Measurements from ENCODE around the gene CBLN3.
A peak's percentile ranks its signal among the peaks of the same experiment; 100 is the strongest.

Gene CBLN3

GRCh38 chr14:24438223-24439097 is 9.0 kb upstream of the CBLN3 start:
- no peak for DNase-seq

DNA sequence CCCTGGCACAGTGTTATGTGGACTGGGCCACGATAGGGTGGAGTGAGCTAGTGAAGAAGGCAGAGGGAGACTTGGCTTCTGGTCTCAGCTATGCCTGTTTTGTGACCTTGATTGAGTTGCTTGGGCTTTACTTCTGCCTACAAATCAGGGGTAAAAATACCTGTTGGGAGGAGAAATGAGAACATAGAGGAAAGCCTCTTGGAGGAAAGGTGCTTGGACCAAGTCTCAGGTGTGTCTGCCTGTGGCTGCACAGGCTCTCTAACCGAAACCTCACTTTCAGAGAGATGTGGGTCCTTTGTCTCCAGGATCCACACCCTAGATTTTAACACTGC is 8.2 kb upstream of the CBLN3 start:
- DNase-seq = no peak

- DNase-seq = no peak
Observed at GRCh38 chr14:24437020-24437735, 7.7 kb upstream of the CBLN3 start.

DNA sequence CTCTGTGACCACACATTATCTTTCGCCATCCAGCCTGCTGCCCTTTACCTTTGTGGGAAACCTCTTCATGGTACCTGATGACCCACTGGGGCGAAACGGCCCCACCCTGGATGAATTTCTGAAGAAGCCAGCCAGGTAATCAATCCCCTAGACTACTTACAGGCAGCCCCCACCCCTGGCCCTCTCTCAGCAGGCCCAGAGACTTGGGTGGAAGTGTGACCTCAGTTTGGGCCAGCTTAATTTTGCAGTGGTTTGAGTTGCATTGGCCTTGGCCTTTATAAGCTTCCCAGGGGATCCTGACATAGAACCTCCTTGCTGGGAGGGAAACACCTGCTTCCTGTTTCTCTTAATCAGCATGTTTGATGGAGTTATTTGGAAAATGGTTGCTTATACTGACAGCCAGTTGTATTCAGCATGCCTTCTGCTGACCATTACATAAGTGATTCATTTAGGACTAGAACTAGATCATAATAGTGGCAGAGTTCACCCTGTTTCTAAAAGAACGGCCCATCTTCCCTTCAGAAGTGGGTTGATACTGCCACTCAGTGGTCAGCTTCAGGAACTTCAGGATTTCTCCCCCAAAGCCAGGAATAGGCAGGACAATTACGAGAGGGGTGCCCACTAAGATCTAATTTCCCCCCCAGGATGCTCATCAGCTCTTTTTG is 7.0 kb upstream of the CBLN3 start:
- peak; percentile 8 for DNase-seq

DNA sequence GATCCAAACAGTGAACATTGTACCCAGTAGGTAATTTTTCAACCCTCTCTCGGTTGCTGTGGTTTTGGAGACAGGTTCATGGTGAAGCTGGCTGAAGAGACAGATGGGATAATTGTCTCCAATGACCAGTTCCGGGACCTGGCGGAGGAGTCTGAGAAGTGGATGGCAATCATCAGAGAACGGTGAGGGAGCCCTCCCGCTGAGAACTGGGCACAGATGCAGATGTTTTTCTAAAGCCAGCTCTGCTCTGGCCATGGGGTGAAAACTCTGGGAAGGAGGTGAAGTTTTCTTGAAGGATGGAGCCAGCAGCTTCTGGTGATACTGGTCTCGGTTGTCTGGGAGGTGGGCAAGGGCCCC is 6.5 kb upstream of the CBLN3 start:
- DNase-seq = no peak

- DNase-seq = no peak
Observed at GRCh38 chr14:24435192-24435810, 5.8 kb upstream of the CBLN3 start.

DNA sequence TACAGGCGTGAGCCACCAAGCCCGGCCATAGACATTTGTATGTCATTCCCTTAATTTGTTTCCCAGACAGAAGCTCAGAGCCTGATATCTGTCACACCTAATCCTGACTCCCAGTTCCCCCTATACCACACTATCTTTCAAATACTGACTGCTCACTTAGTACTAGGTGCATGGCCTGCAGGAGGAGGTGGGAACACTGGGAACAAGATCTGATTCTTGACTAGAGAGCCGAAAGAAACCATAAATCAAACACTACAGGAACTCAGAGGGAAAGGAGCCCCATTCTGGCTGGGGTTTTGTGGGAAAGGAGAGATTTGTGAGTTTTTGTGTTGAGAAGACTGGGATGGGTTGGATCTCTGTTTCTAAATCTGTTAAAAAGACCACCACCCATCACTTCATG is 5.2 kb upstream of the CBLN3 start:
- DNase-seq = no peak

GRCh38 chr14:24434036-24434435 is 4.6 kb upstream of the CBLN3 start:
- DNase-seq = no peak

DNA sequence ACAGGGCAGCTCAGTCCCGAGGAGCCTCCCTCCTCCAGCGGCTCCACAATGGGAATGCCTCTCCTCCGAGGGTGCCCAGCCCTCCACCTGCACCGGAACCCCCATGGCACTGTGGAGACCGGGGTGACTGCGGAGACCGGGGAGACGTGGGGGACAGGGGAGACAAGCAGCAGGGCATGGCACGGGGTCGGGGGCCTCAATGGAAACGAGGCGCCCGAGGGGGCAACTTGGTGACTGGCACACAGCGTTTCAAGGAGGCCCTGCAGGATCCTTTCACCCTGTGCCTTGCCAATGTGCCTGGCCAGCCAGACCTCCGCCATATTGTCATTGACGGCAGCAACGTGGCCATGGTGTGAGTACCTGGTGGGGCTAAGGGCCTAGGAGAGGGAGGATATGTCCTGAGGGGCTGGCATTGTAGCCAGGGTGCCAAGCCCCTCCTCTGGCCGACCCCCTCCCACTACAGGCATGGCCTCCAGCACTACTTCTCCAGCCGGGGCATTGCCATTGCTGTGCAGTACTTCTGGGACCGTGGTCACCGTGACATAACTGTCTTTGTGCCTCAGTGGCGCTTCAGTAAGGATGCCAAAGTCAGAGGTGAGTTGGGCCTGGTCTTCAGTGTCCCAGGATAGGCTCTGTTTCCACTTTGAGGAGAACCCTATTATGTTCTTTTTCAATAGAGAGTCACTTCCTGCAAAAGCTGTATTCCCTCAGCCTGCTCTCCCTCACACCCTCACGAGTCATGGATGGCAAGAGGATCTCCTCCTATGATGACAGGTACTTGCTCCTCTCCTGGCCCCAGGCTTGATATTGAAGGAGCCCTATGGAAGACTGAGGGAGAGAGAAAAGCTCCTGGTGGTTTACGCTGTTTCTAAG is 3.0 kb upstream of the CBLN3 start:
- DNase-seq = no peak

DNA sequence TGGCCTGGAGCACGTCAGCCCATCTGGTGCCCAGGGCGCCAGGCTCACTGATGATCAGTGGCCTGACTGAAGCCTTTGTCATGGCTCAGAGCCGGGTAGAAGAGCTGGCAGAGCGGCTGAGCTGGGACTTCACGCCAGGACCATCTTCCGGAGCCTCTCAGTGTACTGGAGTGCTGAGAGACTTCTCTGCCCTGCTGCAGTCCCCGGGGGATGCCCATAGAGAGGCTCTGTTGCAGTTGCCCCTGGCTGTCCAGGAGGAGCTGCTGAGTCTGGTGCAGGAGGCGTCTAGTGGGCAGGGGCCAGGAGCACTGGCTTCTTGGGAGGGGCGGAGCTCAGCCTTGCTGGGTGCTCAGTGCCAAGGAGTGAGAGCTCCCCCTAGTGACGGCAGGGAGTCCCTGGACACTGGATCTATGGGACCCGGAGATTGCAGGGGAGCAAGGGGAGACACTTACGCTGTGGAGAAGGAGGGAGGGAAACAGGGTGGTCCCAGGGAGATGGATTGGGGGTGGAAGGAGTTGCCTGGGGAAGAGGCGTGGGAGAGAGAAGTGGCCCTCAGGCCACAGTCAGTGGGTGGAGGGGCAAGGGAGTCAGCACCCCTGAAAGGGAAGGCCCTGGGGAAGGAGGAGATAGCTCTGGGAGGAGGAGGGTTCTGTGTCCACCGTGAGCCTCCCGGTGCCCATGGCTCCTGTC is 2.2 kb upstream of the CBLN3 start:
- peak; percentile 89 for DNase-seq

GRCh38 chr14:24430682-24431568 is 1.5 kb upstream of the CBLN3 start:
- DNase-seq = no peak

GRCh38 chr14:24430143-24430681 is 744 bp upstream of the CBLN3 start:
- peak; percentile 86 for DNase-seq

- no peak for DNase-seq
Observed at GRCh38 chr14:24428628-24429394, 657 bp downstream of the CBLN3 start.

DNA sequence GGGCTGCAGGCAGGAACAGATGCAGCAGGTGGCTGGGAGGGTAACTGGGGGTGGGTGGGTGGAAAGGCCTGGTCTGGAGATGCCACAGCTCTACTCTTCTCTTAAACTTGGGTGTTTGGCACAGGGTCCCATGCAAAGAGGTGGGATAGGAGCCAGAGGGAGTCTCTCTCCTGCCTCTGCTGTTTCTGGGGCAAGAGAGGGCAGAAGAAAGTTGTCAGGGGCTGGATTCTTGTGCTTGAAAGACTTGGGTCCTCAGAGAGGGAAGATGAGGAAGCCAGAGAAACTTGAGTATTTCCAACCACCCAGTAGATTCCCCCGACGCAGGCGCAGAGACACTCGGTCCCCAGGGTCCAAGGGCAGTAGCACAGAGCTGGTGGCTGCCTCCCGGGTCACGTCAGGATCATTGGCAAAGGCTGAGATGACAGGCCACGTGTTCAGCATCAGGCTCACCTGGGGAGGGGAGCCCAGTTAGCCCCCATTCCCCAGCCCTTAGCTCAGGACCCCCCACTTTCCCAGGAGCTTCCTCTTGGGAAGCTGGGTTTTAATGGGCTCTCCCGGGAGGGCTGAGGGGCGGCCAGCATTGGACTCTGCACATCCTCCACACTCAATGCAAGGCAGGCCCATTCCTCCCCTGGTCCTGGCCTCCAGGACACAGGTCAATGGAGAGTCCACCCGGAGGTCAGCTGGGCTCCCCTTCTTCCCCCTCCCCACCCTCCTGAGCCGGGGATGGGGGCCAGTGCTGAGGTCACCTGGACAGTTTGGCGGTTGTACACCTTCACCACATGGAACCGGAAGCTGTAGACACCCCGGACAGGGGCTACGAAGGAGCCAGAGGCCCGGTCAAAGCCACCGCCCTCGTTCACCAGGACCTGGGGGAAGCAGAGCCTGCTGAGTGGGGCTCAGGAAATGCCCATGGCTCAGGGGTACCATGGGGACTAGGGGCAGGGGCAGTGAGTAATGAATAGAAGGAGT is 1.6 kb downstream of the CBLN3 start:
- DNase-seq = no peak

DNA sequence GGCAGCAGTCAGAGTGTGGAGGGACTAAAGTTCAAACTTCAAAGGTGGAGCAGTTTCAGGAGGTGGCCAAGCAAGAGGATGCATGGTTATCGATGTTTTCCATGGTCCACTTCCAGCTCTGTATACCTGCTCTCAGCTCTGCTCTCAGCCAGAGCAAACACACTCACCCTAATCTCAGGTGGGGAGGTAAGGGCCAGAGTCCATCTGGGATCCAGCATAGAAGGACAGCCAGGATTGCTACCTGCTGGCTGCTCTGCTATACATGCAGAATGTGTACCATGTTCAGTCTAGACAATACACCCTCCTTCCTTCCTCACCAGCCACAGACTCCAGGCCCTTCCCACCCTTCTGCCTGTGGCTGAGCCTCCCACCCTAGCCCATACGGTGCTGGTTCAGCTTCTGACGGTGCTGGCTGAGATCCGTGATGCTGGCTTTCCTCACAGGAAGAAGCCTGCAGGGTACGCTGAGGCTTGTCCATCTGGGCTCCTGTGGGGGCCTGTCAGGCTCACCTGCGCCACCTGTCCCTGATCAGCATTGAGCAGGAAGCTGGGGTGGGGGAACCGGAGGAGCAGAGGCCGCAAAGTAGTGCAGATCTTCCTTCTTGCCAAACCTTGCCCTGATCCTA is 2.4 kb downstream of the CBLN3 start:
- DNase-seq = no peak

- no peak for DNase-seq
Observed at GRCh38 chr14:24426150-24426911, 3.1 kb downstream of the CBLN3 start.

DNA sequence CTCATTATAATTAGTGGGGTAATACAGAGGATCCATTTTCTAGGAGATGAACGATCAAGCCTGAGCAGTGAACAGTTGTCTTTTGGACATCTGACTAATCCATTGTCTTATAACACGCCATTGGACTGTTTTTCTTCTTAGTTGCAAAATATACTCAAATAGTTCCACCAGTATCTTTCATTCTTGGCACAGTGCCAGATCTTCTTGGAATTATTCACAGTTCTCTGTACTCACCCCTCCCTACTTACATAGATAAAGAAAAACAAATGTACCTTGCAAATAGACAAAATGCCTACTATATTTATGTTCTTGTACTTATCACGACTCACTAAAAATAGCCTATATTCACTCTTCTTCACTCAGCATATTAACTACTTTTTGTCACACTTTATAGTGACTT is 3.8 kb downstream of the CBLN3 start:
- DNase-seq = no peak

Measured in T1000 (cell line).